HS-5 (cell line): Measurements from ENCODE around the gene TNPO3.
"Not testable (repeated sequence)": the region's sequence is repeated elsewhere in the genome, so short reads cannot be mapped to it uniquely, and the experiment has no call there.

Source experiments
- DNase-seq: peaks from one replicate; pipeline ENCODE4 v3.0.0-alpha.2; 2012; ENCODE audit warnings: low read depth

The TNPO3 gene

GRCh38 chr7:129069021-129069420 lies 14.1 kb upstream of the TNPO3 start:
- no peak for DNase-seq

GRCh38 chr7:129067943-129068548 lies 13.1 kb upstream of the TNPO3 start:
- DNase-seq: no peak

GRCh38 chr7:129067132-129067561 lies 12.2 kb upstream of the TNPO3 start:
- not testable (repeated sequence) for DNase-seq

GRCh38 chr7:129066290-129067131 lies 11.6 kb upstream of the TNPO3 start:
- no peak for DNase-seq

- DNase-seq: no peak
These were observed 1.1 kb upstream of the TNPO3 start for GRCh38 chr7:129055861-129056464.

GRCh38 chr7:129055294-129055816 lies 444 bp upstream of the TNPO3 start:
- no peak for DNase-seq

GRCh38 chr7:129053938-129054437 lies 923 bp downstream of the TNPO3 start:
- DNase-seq: no peak

GRCh38 chr7:129052441-129052840 lies 2.5 kb downstream of the TNPO3 start:
- no peak for DNase-seq

- DNase-seq: not testable (repeated sequence)
These were observed 3.5 kb downstream of the TNPO3 start for GRCh38 chr7:129051459-129051858.

GRCh38 chr7:129047761-129048160 lies 7.2 kb downstream of the TNPO3 start:
- no peak for DNase-seq

GRCh38 chr7:129045682-129046081 lies 9.2 kb downstream of the TNPO3 start:
- DNase-seq: no peak

GRCh38 chr7:129043012-129043411 lies 11.9 kb downstream of the TNPO3 start:
- no peak for DNase-seq

- no peak for DNase-seq
These were observed 13.5 kb downstream of the TNPO3 start for GRCh38 chr7:129041142-129042085.

- not testable (repeated sequence) for DNase-seq
These were observed 16.4 kb downstream of the TNPO3 start for GRCh38 chr7:129038468-129038867.

GRCh38 chr7:129037585-129037984 lies 17.3 kb downstream of the TNPO3 start:
- no peak for DNase-seq

GRCh38 chr7:129032017-129032416 lies 22.9 kb downstream of the TNPO3 start:
- no peak for DNase-seq

GRCh38 chr7:129030440-129030839 lies 24.5 kb downstream of the TNPO3 start:
- no peak for DNase-seq

- no peak for DNase-seq
These were observed 30.8 kb downstream of the TNPO3 start for GRCh38 chr7:129024125-129024524.

GRCh38 chr7:129021656-129022055 lies 33.3 kb downstream of the TNPO3 start:
- DNase-seq: no peak

- DNase-seq: no peak
These were observed 36.9 kb downstream of the TNPO3 start for GRCh38 chr7:129017933-129018538.

GRCh38 chr7:129017264-129017663 lies 37.6 kb downstream of the TNPO3 start:
- no peak for DNase-seq
